GM06990 (cell line): Measurements from ENCODE around the gene BBS5.
"Not testable (repeated sequence)": the region's sequence is repeated elsewhere in the genome, so short reads cannot be mapped to it uniquely, and the experiment has no call there.

Experiments
- DNase-seq: peaks from one replicate; pipeline ENCODE4 v3.0.0-alpha.2; 2011; ENCODE audit not compliant: insufficient read length; ENCODE audit errors: extremely low read depth
- H3K27me3 ChIP-seq: replicated peaks from 2 replicates; pipeline ENCODE4 v1.6.0; 2011; ENCODE audit warnings: low read length; ENCODE audit not compliant: control insufficient read depth, insufficient read depth
- H3K36me3 ChIP-seq: 2 replicates; pipeline ENCODE4 v1.5.1; 2011; ENCODE audit warnings: low read length; ENCODE audit not compliant: control insufficient read depth, insufficient read depth
- H3K4me3 ChIP-seq: replicated peaks from 2 replicates; pipeline ENCODE4 v1.5.1; 2011; ENCODE audit warnings: low read depth, mild to moderate bottlenecking, control low read depth, low read length
- TF ChIP-seq, protein P1 (sequence below): IDR thresholded peaks from 2 replicates; pipeline ENCODE4 v1.5.1; 2011; ENCODE audit warnings: low read length, control low read depth, mild to moderate bottlenecking, inconsistent platforms; ENCODE audit not compliant: insufficient read depth, poor library complexity, severe bottlenecking

Gene BBS5

DNA sequence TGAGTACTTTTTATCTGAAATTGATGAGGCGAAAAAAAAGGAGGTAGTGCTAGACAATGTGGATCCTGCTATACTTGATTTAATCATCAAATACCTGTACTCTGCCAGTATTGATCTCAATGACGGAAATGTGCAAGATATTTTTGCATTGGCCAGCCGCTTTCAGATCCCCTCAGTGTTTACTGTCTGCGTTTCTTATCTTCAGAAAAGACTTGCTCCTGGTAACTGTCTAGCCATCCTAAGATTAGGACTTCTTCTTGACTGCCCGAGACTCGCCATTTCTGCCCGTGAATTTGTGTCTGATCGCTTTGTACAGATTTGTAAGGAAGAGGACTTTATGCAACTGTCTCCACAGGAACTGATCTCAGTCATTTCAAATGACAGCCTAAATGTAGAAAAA lies 30.7 kb downstream of the BBS5 start:
- no peak for DNase-seq
- Histone ChIP-seq H3K36me3 (no peaks in the 10 kb centered on the region), H3K4me3 (no peak overlapping the region), H3K27me3 (no peaks in the 10 kb centered on the region)
- TF ChIP-seq, protein P1, sequence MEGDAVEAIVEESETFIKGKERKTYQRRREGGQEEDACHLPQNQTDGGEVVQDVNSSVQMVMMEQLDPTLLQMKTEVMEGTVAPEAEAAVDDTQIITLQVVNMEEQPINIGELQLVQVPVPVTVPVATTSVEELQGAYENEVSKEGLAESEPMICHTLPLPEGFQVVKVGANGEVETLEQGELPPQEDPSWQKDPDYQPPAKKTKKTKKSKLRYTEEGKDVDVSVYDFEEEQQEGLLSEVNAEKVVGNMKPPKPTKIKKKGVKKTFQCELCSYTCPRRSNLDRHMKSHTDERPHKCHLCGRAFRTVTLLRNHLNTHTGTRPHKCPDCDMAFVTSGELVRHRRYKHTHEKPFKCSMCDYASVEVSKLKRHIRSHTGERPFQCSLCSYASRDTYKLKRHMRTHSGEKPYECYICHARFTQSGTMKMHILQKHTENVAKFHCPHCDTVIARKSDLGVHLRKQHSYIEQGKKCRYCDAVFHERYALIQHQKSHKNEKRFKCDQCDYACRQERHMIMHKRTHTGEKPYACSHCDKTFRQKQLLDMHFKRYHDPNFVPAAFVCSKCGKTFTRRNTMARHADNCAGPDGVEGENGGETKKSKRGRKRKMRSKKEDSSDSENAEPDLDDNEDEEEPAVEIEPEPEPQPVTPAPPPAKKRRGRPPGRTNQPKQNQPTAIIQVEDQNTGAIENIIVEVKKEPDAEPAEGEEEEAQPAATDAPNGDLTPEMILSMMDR = no peak

DNA sequence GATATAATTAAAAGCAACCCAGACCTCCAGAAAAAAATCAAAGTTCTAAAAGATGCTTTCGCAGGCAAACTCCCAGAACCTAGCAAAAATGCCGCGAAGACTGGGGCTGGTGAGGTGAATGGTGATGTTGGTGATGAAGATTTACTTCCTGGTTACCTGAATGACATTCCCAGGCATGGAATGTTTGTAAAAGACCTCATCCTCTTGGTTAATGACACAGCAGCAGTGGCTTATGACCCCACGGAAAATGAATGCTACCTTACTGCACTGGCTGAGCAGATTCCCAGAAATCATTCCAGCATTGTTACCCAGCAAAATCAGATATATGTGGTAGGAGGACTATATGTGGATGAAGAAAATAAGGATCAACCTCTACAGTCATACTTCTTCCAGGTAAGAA lies 31.2 kb downstream of the BBS5 start:
- Histone ChIP-seq H3K27me3 (no peaks in the 10 kb centered on the region), H3K36me3 (no peaks in the 10 kb centered on the region), H3K4me3 (no peak overlapping the region)
- DNase-seq = no peak
- TF ChIP-seq, protein P1 = no peak

DNA sequence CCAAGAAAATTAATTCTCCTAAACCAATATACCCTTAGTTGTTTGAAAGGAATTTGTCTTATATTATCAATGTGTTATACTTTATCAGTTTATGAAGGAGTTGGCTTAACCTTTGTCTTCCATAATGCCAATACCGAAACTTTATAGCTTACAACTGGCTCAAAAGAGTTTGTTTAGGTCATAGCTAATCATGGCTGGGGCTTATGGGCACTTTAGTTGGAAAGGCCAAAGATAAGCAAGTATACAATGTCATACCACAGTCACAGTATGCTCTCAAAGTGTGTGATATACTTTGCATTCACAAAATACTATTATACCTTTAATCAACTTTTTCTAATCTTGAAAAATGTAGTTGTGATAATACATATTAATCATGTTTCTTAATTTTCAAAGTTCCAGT lies 32.5 kb downstream of the BBS5 start:
- Histone ChIP-seq H3K36me3 (no peaks in the 10 kb centered on the region), H3K27me3 (no peaks in the 10 kb centered on the region), H3K4me3 (no peak overlapping the region)
- TF ChIP-seq, protein P1 = no peak
- DNase-seq = no peak

DNA sequence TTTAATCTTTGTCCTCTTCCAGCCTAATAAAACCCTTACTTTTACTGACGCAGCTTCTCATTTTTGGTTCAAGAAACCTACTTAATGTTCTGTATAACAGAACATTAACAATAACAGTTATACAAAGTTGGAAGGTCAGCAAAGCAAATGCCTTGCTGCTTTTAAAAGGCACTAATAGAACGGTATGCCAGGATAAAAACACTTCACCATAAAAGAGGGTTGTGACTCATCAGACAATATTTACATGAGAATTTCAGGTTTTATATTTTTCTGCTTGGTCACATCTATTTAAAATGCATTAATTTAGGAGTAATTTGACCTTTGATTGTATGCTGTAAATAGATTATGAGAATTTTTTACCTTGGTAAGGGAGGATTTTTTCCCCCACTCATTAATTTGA lies 33.2 kb downstream of the BBS5 start:
- DNase-seq = no peak
- H3K4me3 ChIP-seq = no peak overlapping the region
- H3K27me3 ChIP-seq = no peaks in the 10 kb centered on the region
- TF ChIP-seq, protein P1 = no peak
- no peaks in the 10 kb centered on the region for H3K36me3 ChIP-seq

DNA sequence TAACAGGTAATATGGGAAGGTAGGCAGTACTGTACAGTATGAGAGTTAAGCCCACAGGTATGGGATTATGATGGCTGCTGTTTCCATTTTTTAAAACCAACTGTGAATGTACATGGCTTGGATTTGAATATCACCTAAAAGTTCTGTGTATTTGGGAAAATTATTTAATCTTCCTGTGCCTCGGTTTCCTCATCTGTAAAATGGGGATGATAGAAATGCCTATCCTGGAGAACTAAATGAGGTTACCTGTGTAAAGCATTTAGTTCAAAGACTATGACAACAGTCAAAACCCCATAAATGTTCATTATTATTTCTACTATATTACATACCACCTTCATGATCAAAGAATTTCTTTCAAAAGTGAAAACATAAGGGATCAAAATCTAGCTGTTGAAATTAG lies 33.8 kb downstream of the BBS5 start:
- Histone ChIP-seq H3K27me3 (no peaks in the 10 kb centered on the region), H3K4me3 (no peak overlapping the region), H3K36me3 (no peaks in the 10 kb centered on the region)
- TF ChIP-seq, protein P1 = no peak
- no peak for DNase-seq

DNA sequence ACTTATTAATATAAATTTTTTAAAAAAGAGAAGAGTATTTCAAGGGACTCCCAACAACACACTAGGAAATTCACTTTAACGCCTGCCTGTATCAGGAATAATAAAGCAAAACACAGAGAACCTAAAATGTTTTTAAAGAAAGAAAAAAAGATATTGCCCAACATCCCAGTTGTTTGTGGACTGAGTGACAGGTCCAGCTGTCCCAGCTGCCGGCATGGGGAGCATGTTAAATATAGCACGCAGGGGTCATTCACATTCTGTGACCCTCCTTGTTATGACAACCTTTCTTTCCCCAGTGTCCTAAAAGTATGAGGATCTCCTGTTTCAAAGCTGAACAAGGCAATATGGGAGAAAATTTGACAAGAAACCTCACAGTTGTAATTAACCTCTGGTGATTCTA lies 34.6 kb downstream of the BBS5 start:
- DNase-seq = no peak
- TF ChIP-seq, protein P1 = no peak
- Histone ChIP-seq H3K27me3 (no peaks in the 10 kb centered on the region), H3K36me3 (no peaks in the 10 kb centered on the region), H3K4me3 (no peak overlapping the region)

DNA sequence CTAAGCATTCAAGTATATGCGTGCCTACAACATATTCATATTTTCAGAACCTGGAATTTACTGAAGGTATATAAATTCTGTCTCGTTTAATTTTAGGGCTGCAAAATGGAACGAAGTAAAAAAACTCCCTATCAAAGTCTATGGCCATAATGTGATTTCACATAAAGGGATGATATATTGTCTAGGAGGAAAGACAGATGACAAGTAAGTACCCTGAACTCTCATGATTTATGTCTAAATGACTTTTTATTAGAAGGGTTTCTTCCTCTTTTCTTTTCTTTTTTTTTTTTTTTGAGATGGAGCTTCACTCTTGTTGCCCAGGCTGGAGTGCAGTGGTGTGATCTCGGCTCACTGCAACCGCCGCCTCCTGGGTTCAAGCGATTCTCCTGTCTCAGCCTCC lies 35.5 kb downstream of the BBS5 start:
- H3K4me3 ChIP-seq, H3K27me3 ChIP-seq, DNase-seq, H3K36me3 ChIP-seq: not testable (repeated sequence)

DNA sequence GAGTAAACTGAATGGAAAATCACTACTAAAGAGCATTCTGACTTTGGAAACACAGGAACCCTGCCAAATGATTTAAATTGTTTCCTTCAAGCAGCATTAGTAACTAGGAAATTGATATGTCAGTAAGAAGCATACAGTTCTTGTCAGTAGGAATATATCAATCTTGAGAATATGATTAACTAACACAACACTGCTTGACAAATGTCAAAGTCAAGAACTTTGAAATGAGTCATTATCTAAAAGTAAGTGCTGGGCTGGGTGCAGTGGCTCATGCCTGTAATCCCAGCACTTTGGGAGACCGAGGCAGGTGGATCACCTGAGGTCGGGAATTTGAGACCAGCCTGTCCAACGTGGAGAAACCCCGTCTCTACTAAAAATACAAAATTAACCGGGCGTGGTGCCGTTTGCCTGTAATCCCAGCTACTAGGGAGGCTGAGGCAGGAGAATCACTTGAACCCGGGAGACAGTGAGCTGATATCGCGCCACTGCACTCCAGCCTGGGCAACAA lies 37.2 kb downstream of the BBS5 start:
- not testable (repeated sequence) for DNase-seq, H3K27me3 ChIP-seq, H3K36me3 ChIP-seq, H3K4me3 ChIP-seq
